Measurements from ENCODE around the gene GRIA1. TPM values are rescaled to one million over a fixed set of nuclear protein-coding genes. Genes with fewer than 3 reads are reported as not detected.

GRIA1 gene
- polyA plus RNA-seq, 4 donors: 1.4 to 6.7 (median 2.3) TPM

- no peak for DNase-seq (ENCODE audit: low read depth in 4 of 4, low spot score in 3 of 4)
These were observed 6.4 kb downstream of the GRIA1 start for GRCh38 chr5:153496835-153497234.

- no peak for DNase-seq (ENCODE audit: low read depth in 4 of 4, low spot score in 3 of 4)
These were observed 8.0 kb downstream of the GRIA1 start for GRCh38 chr5:153498516-153498915.

GRCh38 chr5:153500178-153500577 lies 9.7 kb downstream of the GRIA1 start:
- DNase-seq (ENCODE audit: low read depth in 4 of 4, low spot score in 3 of 4): no peak

GRCh38 chr5:153504726-153505125 lies 14.3 kb downstream of the GRIA1 start:
- no peak for DNase-seq (ENCODE audit: low read depth in 4 of 4, low spot score in 3 of 4)

GRCh38 chr5:153508700-153509099 lies 18.2 kb downstream of the GRIA1 start:
- DNase-seq (ENCODE audit: low read depth in 4 of 4, low spot score in 3 of 4): no peak

- no peak for DNase-seq (ENCODE audit: low read depth in 4 of 4, low spot score in 3 of 4)
These were observed 21.2 kb downstream of the GRIA1 start for GRCh38 chr5:153511622-153512021.

- no peak for DNase-seq (ENCODE audit: low read depth in 4 of 4, low spot score in 3 of 4)
These were observed 22.7 kb downstream of the GRIA1 start for GRCh38 chr5:153513156-153513555.

GRCh38 chr5:153515301-153515700 lies 24.8 kb downstream of the GRIA1 start:
- no peak for DNase-seq (ENCODE audit: low read depth in 4 of 4, low spot score in 3 of 4)

GRCh38 chr5:153516504-153517240 lies 26.2 kb downstream of the GRIA1 start:
- no peak for DNase-seq (ENCODE audit: low read depth in 4 of 4, low spot score in 3 of 4)

- no peak for DNase-seq (ENCODE audit: low read depth in 4 of 4, low spot score in 3 of 4)
These were observed 26.8 kb downstream of the GRIA1 start for GRCh38 chr5:153517241-153517611.

- DNase-seq (ENCODE audit: low read depth in 4 of 4, low spot score in 3 of 4): no peak
These were observed 29.7 kb downstream of the GRIA1 start for GRCh38 chr5:153520137-153520536.

GRCh38 chr5:153520952-153521351 lies 30.5 kb downstream of the GRIA1 start:
- no peak for DNase-seq (ENCODE audit: low read depth in 4 of 4, low spot score in 3 of 4)

- no peak for DNase-seq (ENCODE audit: low read depth in 4 of 4, low spot score in 3 of 4)
These were observed 32.7 kb downstream of the GRIA1 start for GRCh38 chr5:153523211-153523610.

GRCh38 chr5:153523831-153524230 lies 33.4 kb downstream of the GRIA1 start:
- DNase-seq (ENCODE audit: low read depth in 4 of 4, low spot score in 3 of 4): no peak

- DNase-seq (ENCODE audit: low read depth in 4 of 4, low spot score in 3 of 4): no peak
These were observed 35.1 kb downstream of the GRIA1 start for GRCh38 chr5:153525536-153525935.

- DNase-seq (ENCODE audit: low read depth in 4 of 4, low spot score in 3 of 4): no peak
These were observed 40.1 kb downstream of the GRIA1 start for GRCh38 chr5:153530357-153531143.

- DNase-seq (ENCODE audit: low read depth in 4 of 4, low spot score in 3 of 4): no peak
These were observed 43.1 kb downstream of the GRIA1 start for GRCh38 chr5:153533546-153533945.

GRCh38 chr5:153534102-153534501 lies 43.6 kb downstream of the GRIA1 start:
- no peak for DNase-seq (ENCODE audit: low read depth in 4 of 4, low spot score in 3 of 4)

GRCh38 chr5:153537207-153537606 lies 46.7 kb downstream of the GRIA1 start:
- DNase-seq (ENCODE audit: low read depth in 4 of 4, low spot score in 3 of 4): no peak

- no peak for DNase-seq (ENCODE audit: low read depth in 4 of 4, low spot score in 3 of 4)
These were observed 49.5 kb downstream of the GRIA1 start for GRCh38 chr5:153539983-153540382.

GRCh38 chr5:153542536-153542935 lies 52.1 kb downstream of the GRIA1 start:
- no peak for DNase-seq (ENCODE audit: low read depth in 4 of 4, low spot score in 3 of 4)

- no peak for DNase-seq (ENCODE audit: low read depth in 4 of 4, low spot score in 3 of 4)
These were observed 52.8 kb downstream of the GRIA1 start for GRCh38 chr5:153543288-153543687.
